ENCODE results near the gene TRIM74.
A peak's percentile ranks its signal among the peaks of the same experiment; 100 is the strongest.
"Not testable (repeated sequence)": the region's sequence is repeated elsewhere in the genome, so short reads cannot be mapped to it uniquely, and the experiment has no call there.

The TRIM74 gene

GRCh38 chr7:72965186-72965975 is 3.9 kb downstream of the TRIM74 start:
- H3K4me3 ChIP-seq (ENCODE audit: insufficient read depth, low read length, poor library complexity, severe bottlenecking); H3K9ac ChIP-seq (ENCODE audit: low read length); H3F3A ChIP-seq (ENCODE audit: insufficient read depth); H2AFZ ChIP-seq (ENCODE audit: low read depth, low read length, severe bottlenecking); H3K9me2 ChIP-seq (replicated peaks; ENCODE audit: insufficient read depth, low read length); H3K36me3 ChIP-seq (ENCODE audit: low read length); H3K79me2 ChIP-seq (ENCODE audit: insufficient read depth, low read length); H3K9me3 ChIP-seq (ENCODE audit: insufficient read depth, low read length); H3K27me3 ChIP-seq (ENCODE audit: low read length); H3K27ac ChIP-seq (ENCODE audit: low read depth, low read length); H3K4me2 ChIP-seq (ENCODE audit: low read depth, low read length, poor library complexity, severe bottlenecking); H4K20me1 ChIP-seq (ENCODE audit: low read depth, low read length): not testable (repeated sequence)

- not testable (repeated sequence) for H4K20me1 ChIP-seq (ENCODE audit: low read depth, low read length); H3K36me3 ChIP-seq (ENCODE audit: low read length); H3K9ac ChIP-seq (ENCODE audit: low read length); H3K9me2 ChIP-seq (replicated peaks; ENCODE audit: insufficient read depth, low read length); H3K4me3 ChIP-seq (ENCODE audit: insufficient read depth, low read length, poor library complexity, severe bottlenecking); H3K27me3 ChIP-seq (ENCODE audit: low read length); H3K79me2 ChIP-seq (ENCODE audit: insufficient read depth, low read length); H3K27ac ChIP-seq (ENCODE audit: low read depth, low read length); H3F3A ChIP-seq (ENCODE audit: insufficient read depth); H3K4me2 ChIP-seq (ENCODE audit: low read depth, low read length, poor library complexity, severe bottlenecking); H2AFZ ChIP-seq (ENCODE audit: low read depth, low read length, severe bottlenecking); H3K9me3 ChIP-seq (ENCODE audit: insufficient read depth, low read length)
Observed at GRCh38 chr7:72963056-72963455, 6.2 kb downstream of the TRIM74 start.

GRCh38 chr7:72961346-72961650 is 8.0 kb downstream of the TRIM74 start:
- not testable (repeated sequence) for H3K9me2 ChIP-seq (replicated peaks; ENCODE audit: insufficient read depth, low read length); H2AFZ ChIP-seq (ENCODE audit: low read depth, low read length, severe bottlenecking); H4K20me1 ChIP-seq (ENCODE audit: low read depth, low read length); H3F3A ChIP-seq (ENCODE audit: insufficient read depth); H3K79me2 ChIP-seq (ENCODE audit: insufficient read depth, low read length); H3K9me3 ChIP-seq (ENCODE audit: insufficient read depth, low read length); H3K27me3 ChIP-seq (ENCODE audit: low read length); H3K4me3 ChIP-seq (ENCODE audit: insufficient read depth, low read length, poor library complexity, severe bottlenecking); H3K27ac ChIP-seq (ENCODE audit: low read depth, low read length); H3K4me2 ChIP-seq (ENCODE audit: low read depth, low read length, poor library complexity, severe bottlenecking); H3K36me3 ChIP-seq (ENCODE audit: low read length); H3K9ac ChIP-seq (ENCODE audit: low read length)

- not testable (repeated sequence) for H3F3A ChIP-seq (ENCODE audit: insufficient read depth)
Observed at GRCh38 chr7:72960626-72961345, 8.5 kb downstream of the TRIM74 start.

GRCh38 chr7:72960029-72960428 is 9.2 kb downstream of the TRIM74 start:
- H3K36me3 ChIP-seq (ENCODE audit: low read length); H3K9me2 ChIP-seq (replicated peaks; ENCODE audit: insufficient read depth, low read length); H3F3A ChIP-seq (ENCODE audit: insufficient read depth); H3K27me3 ChIP-seq (ENCODE audit: low read length); H3K9me3 ChIP-seq (ENCODE audit: insufficient read depth, low read length); H4K20me1 ChIP-seq (ENCODE audit: low read depth, low read length); H3K27ac ChIP-seq (ENCODE audit: low read depth, low read length); H3K9ac ChIP-seq (ENCODE audit: low read length); H3K4me3 ChIP-seq (ENCODE audit: insufficient read depth, low read length, poor library complexity, severe bottlenecking); H2AFZ ChIP-seq (ENCODE audit: low read depth, low read length, severe bottlenecking); H3K79me2 ChIP-seq (ENCODE audit: insufficient read depth, low read length); H3K4me2 ChIP-seq (ENCODE audit: low read depth, low read length, poor library complexity, severe bottlenecking): not testable (repeated sequence)

More at GRCh38 chr7:72960626-72961345, 8.5 kb downstream of the TRIM74 start:
- H3K27me3 ChIP-seq (ENCODE audit: low read length); H3K9me3 ChIP-seq (ENCODE audit: insufficient read depth, low read length); H3K79me2 ChIP-seq (ENCODE audit: insufficient read depth, low read length); H4K20me1 ChIP-seq (ENCODE audit: low read depth, low read length); H2AFZ ChIP-seq (ENCODE audit: low read depth, low read length, severe bottlenecking); H3K27ac ChIP-seq (ENCODE audit: low read depth, low read length); H3K9ac ChIP-seq (ENCODE audit: low read length); H3K9me2 ChIP-seq (replicated peaks; ENCODE audit: insufficient read depth, low read length); H3K4me3 ChIP-seq (ENCODE audit: insufficient read depth, low read length, poor library complexity, severe bottlenecking); H3K4me2 ChIP-seq (ENCODE audit: low read depth, low read length, poor library complexity, severe bottlenecking); H3K36me3 ChIP-seq (ENCODE audit: low read length): not testable (repeated sequence)

- H3K4me3 ChIP-seq (ENCODE audit: insufficient read depth, low read length, poor library complexity, severe bottlenecking); H3K79me2 ChIP-seq (ENCODE audit: insufficient read depth, low read length); H4K20me1 ChIP-seq (ENCODE audit: low read depth, low read length); H3K9me3 ChIP-seq (ENCODE audit: insufficient read depth, low read length); H2AFZ ChIP-seq (ENCODE audit: low read depth, low read length, severe bottlenecking); H3F3A ChIP-seq (ENCODE audit: insufficient read depth); H3K36me3 ChIP-seq (ENCODE audit: low read length); H3K27ac ChIP-seq (ENCODE audit: low read depth, low read length); H3K9me2 ChIP-seq (replicated peaks; ENCODE audit: insufficient read depth, low read length); H3K9ac ChIP-seq (ENCODE audit: low read length); H3K27me3 ChIP-seq (ENCODE audit: low read length): not testable (repeated sequence)
- peak overlapping the region; percentile 34 for H3K4me2 ChIP-seq (ENCODE audit: low read depth, low read length, poor library complexity, severe bottlenecking)
Observed at GRCh38 chr7:72954563-72955198, 14.6 kb downstream of the TRIM74 start.

- not testable (repeated sequence) for H4K20me1 ChIP-seq (ENCODE audit: low read depth, low read length); H3K36me3 ChIP-seq (ENCODE audit: low read length); H3K4me3 ChIP-seq (ENCODE audit: insufficient read depth, low read length, poor library complexity, severe bottlenecking); H3K27ac ChIP-seq (ENCODE audit: low read depth, low read length); H2AFZ ChIP-seq (ENCODE audit: low read depth, low read length, severe bottlenecking); H3K79me2 ChIP-seq (ENCODE audit: insufficient read depth, low read length); H3F3A ChIP-seq (ENCODE audit: insufficient read depth); H3K9me2 ChIP-seq (replicated peaks; ENCODE audit: insufficient read depth, low read length); H3K27me3 ChIP-seq (ENCODE audit: low read length); H3K9me3 ChIP-seq (ENCODE audit: insufficient read depth, low read length)
- Histone ChIP-seq H3K9ac (ENCODE audit: low read length) (0 out of 2 replicates have a peak overlapping the region, but pooled peaks have one; percentile 33), H3K4me2 (ENCODE audit: low read depth, low read length, poor library complexity, severe bottlenecking) (peak overlapping the region; percentile 41)
Observed at GRCh38 chr7:72953901-72954562, 15.2 kb downstream of the TRIM74 start.
